ENCODE measurements around the gene RGCC.
A peak's percentile ranks its signal among the peaks of the same experiment; 100 is the strongest.

RGCC gene

GRCh38 chr13:41491436-41491835, 34.1 kb downstream of the RGCC start (continued):
- no peak for TF ChIP-seq IKZF3 (tag by site-specific recombination; IDR thresholded peaks at IDR 0.05)
- TF ChIP-seq ZNF311 (tag by site-specific recombination; IDR thresholded peaks at IDR 0.05; ENCODE audit: borderline replicate concordance): no peak

- no peaks in the 10 kb centered on the region for H3K9me3 ChIP-seq (ENCODE audit: control insufficient read depth, insufficient read depth, low read depth, low read length)
- no peaks in the 10 kb centered on the region for H3K36me3 ChIP-seq (ENCODE audit: control insufficient read depth in 2 of 2, insufficient read depth in 1 of 2, low read length in 2 of 2)
- no peaks in the 10 kb centered on the region for H3K4me1 ChIP-seq (ENCODE audit: control insufficient read depth, insufficient read depth, low read length)
- H3K27ac ChIP-seq (ENCODE audit: extremely low read depth, low read depth, low read length): no peak overlapping the region
- no peak overlapping the region for H3K4me3 ChIP-seq (ENCODE audit: low read depth, low read length)
- TF ChIP-seq ZSCAN4 (tag by site-specific recombination; IDR thresholded peaks at IDR 0.05) (no peak), ZNF660 (tag by site-specific recombination; IDR thresholded peaks at IDR 0.05) (no peak), ZNF362 (tag by site-specific recombination; IDR thresholded peaks at IDR 0.05) (no peak), PRDM1 (tag by site-specific recombination; IDR thresholded peaks at IDR 0.05) (0 out of 2 replicates have a peak, but pooled peaks have one; percentile 17), ZFP37 (tag by site-specific recombination; IDR thresholded peaks at IDR 0.05) (no peak), ZNF658 (tag by site-specific recombination; IDR thresholded peaks at IDR 0.05) (no peak), ZNF624 (tag by site-specific recombination; IDR thresholded peaks at IDR 0.05) (no peak), WT1 (tag by site-specific recombination; IDR thresholded peaks at IDR 0.05) (no peak)
- ChIA-PET POLR2A (no interaction called here), CTCF (interaction anchor here (0.6 kb wide), 1 partner anchor 863 kb away, joined by 3 read pairs; no protein-coding TSS in a partner anchor)
Measured at GRCh38 chr13:41492432-41493260, 35.3 kb downstream of the RGCC start.

- POLR2A ChIA-PET: no interaction called here
- H3K4me1 ChIP-seq (ENCODE audit: control insufficient read depth, insufficient read depth, low read length): no peaks in the 10 kb centered on the region
- TF ChIP-seq ZNF248 (tag by site-specific recombination; IDR thresholded peaks at IDR 0.05): no peak
- TF ChIP-seq ZFP69B (tag by site-specific recombination; IDR thresholded peaks at IDR 0.05): no peak
- no peak for TF ChIP-seq GLI2 (tag by site-specific recombination; IDR thresholded peaks at IDR 0.05; ENCODE audit: borderline replicate concordance, low read depth)
- no peak for TF ChIP-seq ZSCAN30 (tag by site-specific recombination; IDR thresholded peaks at IDR 0.05)
- TF ChIP-seq KLF9 (tag by site-specific recombination; IDR thresholded peaks at IDR 0.05; ENCODE audit: low read depth): no peak
- no peak for TF ChIP-seq ZNF223 (tag by site-specific recombination; IDR thresholded peaks at IDR 0.05)
- TF ChIP-seq ZNF280C (tag by site-specific recombination; IDR thresholded peaks at IDR 0.05): no peak
- TF ChIP-seq KLF7 (tag by site-specific recombination; IDR thresholded peaks at IDR 0.05; ENCODE audit: borderline replicate concordance): no peak
- TF ChIP-seq WT1 (tag by site-specific recombination; IDR thresholded peaks at IDR 0.05): no peak
- TF ChIP-seq ZSCAN18 (tag by site-specific recombination; IDR thresholded peaks at IDR 0.05): no peak
- TF ChIP-seq ZSCAN5A (tag by site-specific recombination; IDR thresholded peaks at IDR 0.05): no peak
- no peak overlapping the region for H3K4me3 ChIP-seq (ENCODE audit: low read depth, low read length)
- H3K36me3 ChIP-seq (ENCODE audit: control insufficient read depth in 2 of 2, insufficient read depth in 1 of 2, low read length in 2 of 2): no peaks in the 10 kb centered on the region
- no peak overlapping the region for H3K27ac ChIP-seq (ENCODE audit: extremely low read depth, low read depth, low read length)
- CTCF ChIA-PET: no interaction called here
- no peaks in the 10 kb centered on the region for H3K9me3 ChIP-seq (ENCODE audit: control insufficient read depth, insufficient read depth, low read depth, low read length)
Measured at GRCh38 chr13:41494202-41494601, 36.9 kb downstream of the RGCC start.

Data from HEK293 (cell line).